NCI-H526 treated with DMSO at 0.1 percent for 48 hours (cell line): ENCODE results near the gene EFEMP1.

Source experiments
- DNase-seq: peaks from one replicate; lab custom pipeline; 2025; lab: John Stamatoyannopoulos, UW

Gene EFEMP1, protein sequence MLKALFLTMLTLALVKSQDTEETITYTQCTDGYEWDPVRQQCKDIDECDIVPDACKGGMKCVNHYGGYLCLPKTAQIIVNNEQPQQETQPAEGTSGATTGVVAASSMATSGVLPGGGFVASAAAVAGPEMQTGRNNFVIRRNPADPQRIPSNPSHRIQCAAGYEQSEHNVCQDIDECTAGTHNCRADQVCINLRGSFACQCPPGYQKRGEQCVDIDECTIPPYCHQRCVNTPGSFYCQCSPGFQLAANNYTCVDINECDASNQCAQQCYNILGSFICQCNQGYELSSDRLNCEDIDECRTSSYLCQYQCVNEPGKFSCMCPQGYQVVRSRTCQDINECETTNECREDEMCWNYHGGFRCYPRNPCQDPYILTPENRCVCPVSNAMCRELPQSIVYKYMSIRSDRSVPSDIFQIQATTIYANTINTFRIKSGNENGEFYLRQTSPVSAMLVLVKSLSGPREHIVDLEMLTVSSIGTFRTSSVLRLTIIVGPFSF

GRCh38 chr2:55923091-55923981, at the start of gene EFEMP1:
TSS of gene EFEMP1 (minus strand) at chr2:55923782. CDS start at chr2:55922440, 1,342 bp downstream.
- DNase-seq: peak; percentile 55

DNA sequence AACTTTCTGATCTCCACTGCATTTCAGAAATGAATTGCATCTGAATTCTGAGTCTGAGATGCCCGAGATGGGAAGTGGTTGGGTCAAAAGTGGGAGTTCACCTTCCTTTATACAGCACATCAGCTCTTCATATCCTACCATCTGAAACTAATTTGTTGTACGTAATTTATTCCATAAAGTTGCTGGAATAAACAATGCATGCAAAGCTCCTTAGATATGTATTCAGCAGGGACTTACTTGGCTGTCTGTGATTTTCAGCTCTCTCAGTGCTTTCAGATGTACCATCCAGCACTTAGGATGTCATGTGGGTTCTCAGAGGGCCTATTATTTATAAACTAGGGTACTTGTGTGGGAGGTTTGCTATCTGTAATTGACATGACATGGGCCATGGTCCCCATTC, 46.9 kb upstream of the EFEMP1 start:
- DNase-seq: no peak

DNA sequence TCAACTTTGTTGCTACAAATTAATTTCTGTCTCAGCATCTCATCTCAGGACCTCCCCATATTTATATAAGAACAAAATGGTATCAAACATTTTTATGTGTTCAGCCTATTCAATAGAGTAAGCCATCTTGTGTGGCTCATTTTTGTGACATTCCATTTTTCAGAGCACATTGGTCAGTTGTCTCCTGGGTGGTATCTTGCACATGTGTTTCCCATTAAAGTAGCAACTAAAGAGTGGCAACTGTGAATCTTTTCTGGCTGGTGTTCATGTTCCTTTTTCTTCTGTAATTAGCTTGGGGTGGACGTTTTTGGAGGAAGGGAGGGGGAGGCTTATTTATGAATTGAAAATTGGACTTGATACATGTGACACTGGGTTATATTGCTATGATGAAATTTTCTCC, 45.4 kb upstream of the EFEMP1 start:
- DNase-seq: no peak

DNA sequence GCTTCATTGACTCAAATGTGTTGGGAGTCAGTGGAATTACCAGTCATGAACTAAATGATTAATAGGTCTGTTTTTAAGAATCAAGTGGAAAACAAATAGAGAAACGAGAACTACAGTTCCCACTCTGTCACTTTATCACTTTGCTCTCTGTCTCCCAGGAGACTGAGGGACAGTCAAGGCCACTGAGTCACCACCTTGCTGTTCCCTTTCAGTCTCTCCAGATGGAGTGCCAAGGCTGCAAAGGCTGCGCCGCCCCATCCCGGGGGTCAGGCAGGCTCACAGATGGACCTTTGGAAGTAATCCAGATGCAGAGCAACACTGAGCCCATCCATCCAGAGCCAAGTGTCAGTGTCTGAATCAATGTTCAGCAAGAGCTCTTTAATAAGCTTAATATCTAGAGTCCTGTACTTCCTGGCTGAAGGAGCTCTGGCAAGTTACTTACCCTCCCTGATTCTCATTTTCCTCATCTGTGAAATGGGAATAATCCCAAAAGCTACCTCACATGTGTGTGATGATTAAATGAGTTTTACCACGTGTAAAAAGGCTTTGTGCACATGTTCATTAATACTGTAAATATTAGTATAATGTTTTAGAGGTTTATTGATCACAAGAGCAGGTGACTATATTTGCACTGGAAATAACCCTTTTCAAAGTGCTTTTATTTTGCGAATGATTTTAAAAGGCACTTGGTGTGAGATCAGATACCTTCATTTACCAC, 43.0 kb upstream of the EFEMP1 start:
- no peak for DNase-seq

- DNase-seq: no peak
Observed at GRCh38 chr2:55965966-55966365, 42.4 kb upstream of the EFEMP1 start.

- no peak for DNase-seq
Observed at GRCh38 chr2:55965276-55965675, 41.7 kb upstream of the EFEMP1 start.

DNA sequence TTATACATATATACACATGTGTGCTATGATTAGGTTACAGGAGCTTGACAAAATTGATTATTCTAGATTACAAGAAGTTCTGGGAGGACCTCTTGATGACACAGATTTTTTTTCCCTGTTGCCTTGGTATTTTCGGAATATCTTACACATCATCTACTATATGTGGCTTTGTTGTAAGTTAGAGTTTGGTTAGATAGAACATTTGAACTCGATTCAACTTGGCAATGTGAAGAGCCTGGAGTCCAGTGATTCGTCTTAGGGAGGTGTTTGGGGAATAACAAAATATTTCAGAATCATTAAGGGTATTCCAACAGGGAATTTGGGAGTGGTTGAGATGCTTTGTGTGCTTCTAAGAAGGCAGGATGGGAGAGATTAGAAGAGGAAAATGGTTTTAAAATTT, 39.3 kb upstream of the EFEMP1 start:
- no peak for DNase-seq

DNA sequence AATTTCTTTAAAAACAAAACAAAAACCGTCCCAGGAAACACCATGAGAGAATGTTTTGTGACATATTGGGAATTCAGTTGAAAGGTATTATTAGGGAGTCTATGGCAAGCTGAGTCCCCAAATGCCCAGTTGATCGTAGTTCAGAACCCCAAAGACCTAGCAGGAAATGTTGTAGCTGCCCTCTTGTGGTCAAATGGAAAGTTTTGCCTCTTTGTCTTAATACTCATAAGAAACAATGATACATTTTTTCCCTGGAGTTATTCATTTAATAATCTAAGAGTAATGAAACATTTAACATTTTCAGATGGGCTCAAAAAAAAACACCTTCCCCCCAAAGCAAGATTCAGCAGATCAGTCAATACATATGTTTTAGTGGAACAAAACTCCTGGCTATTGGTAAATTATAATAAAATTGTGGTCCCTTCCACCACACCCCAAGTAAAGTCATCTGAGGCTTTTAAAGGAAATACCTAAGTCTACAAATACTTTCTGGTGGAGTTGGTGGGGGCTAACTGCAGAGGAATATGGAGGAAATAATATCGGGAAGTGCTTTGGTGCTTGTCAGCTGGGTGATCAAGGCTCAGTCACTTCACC, 37.8 kb upstream of the EFEMP1 start:
- peak; percentile 45 for DNase-seq

DNA sequence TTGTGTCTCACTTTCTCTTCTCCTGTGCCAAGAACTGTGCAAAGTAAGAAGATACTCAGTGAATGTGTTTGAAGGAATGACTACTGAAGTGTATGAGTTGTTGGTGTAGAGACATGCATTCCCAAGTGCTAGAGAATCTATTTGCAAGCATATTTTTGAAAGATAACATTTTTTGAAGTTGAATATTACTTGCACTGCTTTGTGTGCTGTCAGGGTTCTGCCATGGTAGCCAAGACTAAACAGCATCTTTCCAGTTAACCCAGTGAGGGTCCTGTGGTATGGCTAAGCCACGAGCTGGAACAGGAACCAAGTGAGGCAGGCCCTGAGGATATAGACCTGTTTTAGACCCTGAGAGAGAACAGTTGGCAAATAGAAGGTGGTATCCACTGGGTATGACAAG, 35.2 kb upstream of the EFEMP1 start:
- DNase-seq: no peak

DNA sequence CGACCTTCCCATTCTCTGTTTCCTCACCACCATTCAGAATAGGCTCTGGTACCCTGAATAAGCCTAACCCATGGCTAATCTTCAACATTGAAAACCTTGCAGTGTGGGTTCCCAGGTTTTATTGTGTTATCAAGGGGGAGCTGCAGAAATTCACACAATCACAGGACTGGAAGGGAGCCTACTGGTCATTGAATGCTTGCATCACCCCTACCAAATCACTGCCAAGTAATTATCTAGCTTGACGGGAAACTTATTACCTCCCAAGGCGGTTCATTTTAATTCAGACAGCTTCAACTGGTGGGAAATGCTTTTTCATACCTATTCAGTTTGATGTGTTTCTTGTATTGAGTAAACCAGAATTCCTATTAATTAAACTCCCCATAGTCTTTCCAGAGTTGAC, 33.6 kb upstream of the EFEMP1 start:
- no peak for DNase-seq

DNA sequence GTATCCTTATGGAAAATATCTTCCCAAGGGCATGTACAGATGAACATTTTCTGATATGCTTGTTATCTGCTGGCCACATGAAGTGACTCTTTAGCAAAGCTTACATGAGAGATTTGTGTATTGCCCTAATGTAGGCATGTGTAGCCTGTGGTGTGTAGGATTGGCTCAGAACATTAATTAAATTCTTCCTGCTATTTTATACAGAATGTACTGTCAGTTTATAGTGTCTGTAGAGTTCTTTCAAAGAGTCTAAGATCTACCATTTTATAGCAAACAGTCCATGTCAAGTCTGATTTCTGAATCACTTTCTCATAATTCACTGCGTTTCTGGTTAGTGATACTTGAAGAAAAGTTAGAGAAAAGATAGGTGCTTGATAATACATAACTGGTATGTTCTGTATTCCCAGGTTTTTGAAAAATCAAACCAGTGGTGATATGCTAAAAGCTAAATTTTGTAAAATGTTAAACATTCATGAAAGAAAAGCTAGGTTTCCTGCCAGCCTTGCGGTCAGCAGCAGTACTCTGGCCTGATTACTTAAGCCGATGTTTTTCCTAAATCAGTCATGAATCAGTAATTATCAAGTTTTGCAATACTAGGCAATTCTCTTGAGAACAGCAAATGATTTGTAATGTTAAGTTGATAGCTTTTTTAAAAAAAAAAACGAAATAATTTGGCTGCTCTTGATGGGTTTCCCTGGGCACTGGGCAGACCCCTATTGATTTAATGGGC, 30.9 kb upstream of the EFEMP1 start:
- DNase-seq: no peak

DNA sequence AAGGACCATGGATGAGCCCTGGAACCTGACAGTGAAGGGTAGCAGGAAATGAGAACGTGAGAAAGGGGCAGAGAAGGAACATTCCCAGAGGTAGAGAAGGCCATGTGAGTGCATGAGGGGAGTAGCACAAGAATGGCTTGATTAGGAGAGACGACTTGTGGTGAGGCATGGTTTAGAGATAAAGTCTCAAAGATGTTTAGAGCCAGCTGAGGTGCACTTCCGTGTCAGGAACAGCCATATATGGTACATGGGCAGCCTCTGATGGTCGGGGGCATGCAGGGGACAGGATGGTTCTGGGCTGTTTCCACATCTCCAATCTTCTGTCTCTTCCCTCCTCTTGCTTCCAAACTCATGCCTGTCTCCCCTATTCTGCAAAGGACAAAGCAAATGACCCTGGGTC, 28.8 kb upstream of the EFEMP1 start:
- no peak for DNase-seq

DNA sequence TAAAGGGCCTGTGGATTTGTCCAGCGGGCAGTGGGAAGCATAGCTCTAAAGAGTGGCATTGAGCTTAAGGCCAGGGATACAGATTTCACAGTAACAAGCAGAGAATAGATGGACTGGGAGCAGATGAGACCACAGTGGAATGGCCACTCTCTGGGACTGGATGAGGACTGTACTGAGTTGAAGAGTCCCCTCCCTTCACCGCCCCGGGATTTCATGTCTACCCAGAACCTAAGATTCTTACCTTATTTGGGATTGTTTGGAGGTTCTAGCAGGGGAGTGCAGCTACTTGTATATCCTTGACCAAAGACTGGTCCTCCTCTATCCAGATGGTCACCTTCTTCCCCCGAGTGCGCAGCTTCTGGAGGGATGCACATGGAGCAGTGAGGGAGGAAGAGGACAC, 28.0 kb upstream of the EFEMP1 start:
- no peak for DNase-seq

- peak; percentile 30 for DNase-seq
Observed at GRCh38 chr2:55949613-55950012, 26.0 kb upstream of the EFEMP1 start.

- DNase-seq: no peak
Observed at GRCh38 chr2:55949211-55949610, 25.6 kb upstream of the EFEMP1 start.

- no peak for DNase-seq
Observed at GRCh38 chr2:55948176-55948923, 24.8 kb upstream of the EFEMP1 start.

GRCh38 chr2:55947752-55948151, 24.2 kb upstream of the EFEMP1 start:
- no peak for DNase-seq

GRCh38 chr2:55946793-55947192, 23.2 kb upstream of the EFEMP1 start:
- DNase-seq: no peak

- DNase-seq: no peak
Observed at GRCh38 chr2:55943466-55943865, 19.9 kb upstream of the EFEMP1 start.

GRCh38 chr2:55936351-55936750, 12.8 kb upstream of the EFEMP1 start:
- no peak for DNase-seq
